Stimulated activated CD8-positive, alpha-beta memory T cell treated with anti-CD3 and anti-CD28 coated beads, Interleukin-4, amount 100 ng/mL, for 48 hours (primary cell): ENCODE data around the gene RACGAP1.

Experiments used
- DNase-seq: peaks from one replicate; pipeline ENCODE4 v3.0.0-alpha.2; 2020

Gene RACGAP1

GRCh38 chr12:49953151-49953550 lies 72.1 kb downstream of the RACGAP1 start:
- DNase-seq, result no peak

GRCh38 chr12:49952391-49953055 lies 72.8 kb downstream of the RACGAP1 start:
- DNase-seq, result no peak

- no peak for DNase-seq
These were observed 73.7 kb downstream of the RACGAP1 start for GRCh38 chr12:49951411-49952240.

- no peak for DNase-seq
These were observed 74.7 kb downstream of the RACGAP1 start, which contains the start of gene AQP2 for GRCh38 chr12:49950273-49951251. AQP2 (plus strand) TSS chr12:49950737; CDS start chr12:49950831, 94 bp downstream.

GRCh38 chr12:49949866-49950265 lies 75.4 kb downstream of the RACGAP1 start:
- DNase-seq, result no peak

GRCh38 chr12:49948866-49949845 lies 76.1 kb downstream of the RACGAP1 start:
- no peak for DNase-seq

GRCh38 chr12:49947593-49948226 lies 77.6 kb downstream of the RACGAP1 start:
- DNase-seq, result no peak

GRCh38 chr12:49946497-49946896 lies 78.8 kb downstream of the RACGAP1 start:
- no peak for DNase-seq

- DNase-seq, result no peak
These were observed 79.2 kb downstream of the RACGAP1 start for GRCh38 chr12:49946086-49946485.

- peak; percentile 95 for DNase-seq
These were observed 79.8 kb downstream of the RACGAP1 start for GRCh38 chr12:49945394-49946080.

- no peak for DNase-seq
These were observed 80.6 kb downstream of the RACGAP1 start for GRCh38 chr12:49944718-49945117.

- DNase-seq, result no peak
These were observed 81.2 kb downstream of the RACGAP1 start for GRCh38 chr12:49944046-49944445.

GRCh38 chr12:49943625-49943960 lies 81.7 kb downstream of the RACGAP1 start:
- DNase-seq, result no peak

- no peak for DNase-seq
These were observed 82.2 kb downstream of the RACGAP1 start for GRCh38 chr12:49942921-49943624.

- DNase-seq, result no peak
These were observed 82.8 kb downstream of the RACGAP1 start for GRCh38 chr12:49942512-49942893.

GRCh38 chr12:49941556-49942511 lies 83.5 kb downstream of the RACGAP1 start:
- no peak for DNase-seq

- no peak for DNase-seq
These were observed 85.6 kb downstream of the RACGAP1 start for GRCh38 chr12:49939707-49940106.

GRCh38 chr12:49939307-49939706 lies 86.0 kb downstream of the RACGAP1 start:
- DNase-seq, result no peak
